Muscle of leg (tissue), 11 donors: ENCODE data around the gene STX18. TPM values are rescaled to one million over a fixed set of nuclear protein-coding genes. Genes with fewer than 3 reads are reported as not detected.
A peak's percentile ranks its signal among the peaks of the same experiment; 100 is the strongest.

ENCODE experiments used
- DNase-seq: peaks from one replicate; pipeline ENCODE4 v3.0.0; 2013
- H3K27ac ChIP-seq: one replicate; pipeline ENCODE4 v1.5.1; 2013; ENCODE audit warnings: mild to moderate bottlenecking, low read length, control low read depth
- H3K27me3 ChIP-seq: one replicate; pipeline ENCODE4 v1.6.1; 2013; ENCODE audit warnings: low read length; ENCODE audit not compliant: control insufficient read depth, insufficient read depth
- H3K36me3 ChIP-seq: one replicate; pipeline ENCODE4 v1.6.1; 2013; ENCODE audit warnings: low read length; ENCODE audit not compliant: control insufficient read depth, insufficient read depth
- H3K4me1 ChIP-seq: one replicate; pipeline ENCODE4 v1.6.1; 2013; ENCODE audit warnings: low read length; ENCODE audit not compliant: control insufficient read depth, insufficient read depth
- H3K4me3 ChIP-seq: one replicate; pipeline ENCODE4 v1.5.1; 2013; ENCODE audit warnings: low read length, control low read depth
- H3K9me3 ChIP-seq: replicated peaks from 2 replicates; pipeline ENCODE4 v1.6.1; 2013; ENCODE audit warnings: low read depth, low read length; ENCODE audit not compliant: control insufficient read depth
- WGBS: methylation state at CpG from one replicate; pipeline ENCODE4 v1.1.5; 2013; ENCODE audit warnings: missing lambda C conversion rate; ENCODE audit not compliant: insufficient coverage; 5-methylcytosine and 5-hydroxymethylcytosine counted together
- polyA plus RNA-seq, 8 donors: library from polyadenylated mRNA; unstranded; fragments of 120-200 nt; gene quantifications; one replicate each; pipeline versions ENCODE4 v1.2.1 to v1.2.3, GENCODE V29; 2013; ENCODE audit warnings: inconsistent platforms in 1 of 8, low replicate concordance in 1 of 8; ENCODE audit not compliant: insufficient read length in 8 of 8, insufficient read depth in 1 of 8
- total RNA-seq: library from RNA; stranded (reverse); fragments of 120-200 nt; gene quantifications from one replicate; pipeline ENCODE4 v1.2.4, GENCODE V29; 2013

Gene STX18
- total and polyA plus RNA-seq, 9 donors, result 22.4 to 30.9 (median 26.7) TPM

DNA sequence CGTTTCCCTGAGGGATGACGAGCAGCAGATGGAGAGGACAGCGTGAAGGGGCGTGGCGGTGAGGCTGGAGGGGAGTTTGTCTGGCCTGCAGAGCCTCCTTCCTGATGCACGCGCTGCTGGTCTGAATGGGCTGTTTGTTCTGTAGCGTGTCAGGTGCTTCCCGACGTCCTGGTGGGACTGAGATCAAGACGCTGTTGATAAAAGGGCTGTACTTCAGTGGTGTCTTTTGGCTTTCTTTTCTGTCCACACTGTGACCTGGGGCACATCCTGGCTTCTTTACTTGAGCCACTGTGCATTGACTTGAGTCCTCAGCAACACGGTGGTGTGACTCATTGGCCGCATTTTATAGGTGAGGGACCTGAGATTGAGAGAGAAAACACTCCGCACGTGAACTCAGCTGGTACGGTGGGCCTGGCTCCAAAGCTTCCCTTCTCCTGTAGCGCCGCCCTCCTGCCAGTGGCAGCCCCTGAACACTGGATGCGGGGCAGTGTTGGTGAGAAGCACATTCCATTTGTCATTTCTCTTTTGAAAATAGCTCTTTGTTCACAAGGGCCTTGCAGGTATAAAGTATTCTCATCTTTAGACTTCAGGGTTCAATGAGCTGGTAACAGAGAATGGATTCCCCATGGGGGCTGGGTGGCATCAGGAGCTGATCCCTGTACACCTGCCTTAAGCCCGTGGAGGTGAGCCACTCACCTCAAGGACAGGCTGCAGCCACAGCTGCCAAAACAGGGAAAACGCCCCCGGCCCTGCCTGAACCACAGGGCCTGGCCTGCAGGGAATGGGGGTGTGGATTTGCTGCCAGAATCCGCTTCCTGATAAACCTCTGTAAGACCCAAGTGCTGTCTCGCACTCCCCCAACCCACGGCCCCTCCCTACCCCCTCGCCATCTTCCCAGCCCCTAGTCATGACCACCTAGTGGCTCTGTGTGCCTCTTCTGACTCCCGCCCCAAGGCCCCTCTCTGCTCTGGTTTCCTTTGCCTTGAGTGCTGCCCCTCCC, 125.7 kb downstream of the STX18 start:
- no peak overlapping the region for H3K27ac ChIP-seq
- H3K4me3 ChIP-seq, result no peak overlapping the region
- H3K4me1 ChIP-seq, result peaks cover 8% of the 10 kb centered on the region
- WGBS, result 93% methylated on average over 20 of the region's 27 CpGs
- DNase-seq, result no peak
- no peaks in the 10 kb centered on the region for H3K27me3 ChIP-seq
- H3K36me3 ChIP-seq, result peaks cover 38% of the 10 kb centered on the region
- H3K9me3 ChIP-seq, result no peaks in the 10 kb centered on the region

DNA sequence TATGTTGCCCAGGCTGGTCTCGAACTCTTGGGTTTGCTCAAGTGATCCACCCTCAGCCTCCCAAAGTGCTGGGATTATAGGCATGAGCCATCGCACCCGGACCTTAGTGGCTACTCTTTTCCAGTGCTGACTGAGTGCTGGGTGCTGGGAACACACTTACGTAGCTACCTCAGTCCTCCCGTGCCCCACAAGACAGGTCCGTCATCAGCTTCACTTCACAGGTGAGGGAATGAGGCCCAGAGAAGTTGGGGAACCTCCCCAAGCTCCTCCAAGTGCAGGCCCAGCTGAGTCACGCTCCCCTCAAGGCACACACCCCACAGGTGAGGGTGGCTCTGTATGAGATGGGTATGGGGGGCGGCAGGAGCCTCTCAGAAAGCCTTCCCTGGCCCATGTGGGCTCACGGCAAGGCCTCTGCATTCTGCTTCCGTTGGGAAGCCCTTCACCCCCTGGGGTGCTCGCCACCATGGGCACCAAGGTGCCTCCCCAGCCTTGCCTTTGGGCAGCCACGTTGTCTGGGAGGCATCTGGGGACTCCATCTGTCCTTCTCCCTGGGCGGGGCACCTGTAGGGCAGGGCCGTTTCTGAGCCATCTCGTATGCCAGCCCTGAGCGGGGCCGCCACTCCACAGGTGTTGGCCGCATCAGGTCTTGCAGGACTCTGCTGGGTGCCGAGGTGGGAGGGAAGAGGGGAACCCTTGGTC, 126.6 kb downstream of the STX18 start:
- Histone ChIP-seq H3K4me3 (no peak overlapping the region), H3K36me3 (peaks cover 30% of the 10 kb centered on the region), H3K9me3 (no peaks in the 10 kb centered on the region), H3K4me1 (peaks cover 8% of the 10 kb centered on the region), H3K27ac (no peak overlapping the region), H3K27me3 (no peaks in the 10 kb centered on the region)
- WGBS, result 93% methylated on average over 15 of the region's 19 CpGs
- DNase-seq, result no peak

DNA sequence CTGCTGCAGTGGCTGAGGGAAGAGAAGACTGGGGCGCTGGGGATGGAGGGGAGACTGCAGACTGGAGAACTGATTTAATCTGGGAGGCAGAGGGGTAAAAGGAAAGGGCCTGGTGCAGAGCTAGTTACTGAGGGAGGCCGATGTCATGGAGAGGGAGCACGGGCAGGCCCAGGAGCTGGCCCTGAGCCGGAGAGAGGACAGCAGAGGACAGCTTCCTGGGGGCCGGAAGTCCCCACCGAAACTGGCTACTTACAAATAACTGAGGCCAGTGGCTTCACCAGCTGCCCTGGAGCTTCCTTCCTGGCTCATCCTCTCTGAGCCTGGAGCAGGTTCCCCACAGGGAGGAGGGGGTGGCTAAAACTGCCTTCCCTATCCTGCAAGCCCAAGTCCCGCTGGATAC, 128.0 kb downstream of the STX18 start:
- H3K4me3 ChIP-seq, result no peak overlapping the region
- 94% methylated on average over 6 of the region's 7 CpGs for WGBS
- no peaks in the 10 kb centered on the region for H3K9me3 ChIP-seq
- no peak for DNase-seq
- H3K27ac ChIP-seq, result no peak overlapping the region
- H3K36me3 ChIP-seq, result peaks cover 17% of the 10 kb centered on the region
- no peaks in the 10 kb centered on the region for H3K27me3 ChIP-seq
- peaks cover 8% of the 10 kb centered on the region for H3K4me1 ChIP-seq

DNA sequence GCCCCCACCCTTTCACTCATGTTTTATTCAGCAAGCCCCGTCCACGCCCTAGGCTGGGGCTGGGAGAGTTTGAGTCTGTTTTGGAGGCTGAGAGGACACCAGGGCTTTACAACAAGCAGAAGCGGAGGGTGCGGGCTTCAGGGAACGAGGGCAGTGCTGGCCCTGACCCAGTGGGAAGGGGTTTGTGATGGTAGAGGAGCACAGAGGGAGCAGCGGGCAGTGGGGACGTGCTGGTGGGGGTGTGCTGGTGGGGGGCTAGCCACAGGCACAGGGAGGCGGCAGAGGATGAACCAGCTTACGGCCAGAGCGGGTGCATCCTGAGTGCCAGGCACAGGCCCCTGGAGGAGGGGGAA, 128.5 kb downstream of the STX18 start:
- Histone ChIP-seq H3K27me3 (no peaks in the 10 kb centered on the region), H3K36me3 (peaks cover 14% of the 10 kb centered on the region), H3K27ac (no peak overlapping the region), H3K4me1 (peaks cover 8% of the 10 kb centered on the region), H3K4me3 (no peak overlapping the region), H3K9me3 (no peaks in the 10 kb centered on the region)
- 87% methylated on average over 8 of the region's 10 CpGs for WGBS
- no peak for DNase-seq

DNA sequence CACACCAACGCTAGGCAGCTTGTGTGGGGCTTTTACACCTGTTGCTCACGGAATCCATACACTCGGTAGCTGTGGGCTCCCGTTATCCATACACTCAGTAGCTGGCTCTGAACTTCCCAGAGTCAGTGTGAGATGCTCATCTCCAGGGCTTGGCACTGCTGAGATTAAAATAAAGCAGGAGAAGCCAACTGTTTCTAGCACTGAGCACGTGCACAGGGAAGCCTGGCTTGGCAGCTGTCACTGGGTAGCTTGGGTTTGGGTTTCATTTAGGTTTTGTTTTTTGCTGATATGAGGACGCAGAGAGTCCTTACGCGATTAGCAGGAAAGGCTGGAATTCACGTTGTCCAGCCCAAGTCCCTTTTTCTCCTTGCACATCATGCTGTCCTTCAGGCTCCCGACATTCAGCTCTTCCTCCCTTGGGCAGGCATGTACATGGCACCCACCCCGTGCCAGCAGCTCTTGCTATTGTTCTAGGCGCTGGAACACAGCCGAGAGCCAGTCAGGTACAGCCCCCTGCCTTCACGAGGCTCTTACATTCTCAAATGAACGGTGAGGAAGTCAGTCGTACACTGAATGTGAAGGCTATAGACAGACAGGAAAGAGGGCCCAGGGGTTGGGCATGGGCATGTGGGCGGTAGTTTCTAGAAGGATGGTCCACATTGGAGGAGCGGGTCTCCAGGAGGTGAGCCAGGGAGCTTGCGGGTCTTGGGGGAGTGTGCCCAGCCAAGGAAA, 129.0 kb downstream of the STX18 start:
- 77% methylated on average over 16 of the region's 19 CpGs for WGBS
- DNase-seq, result peak; percentile 43
- H3K27ac ChIP-seq, result peak overlapping the region; percentile 55
- H3K4me1 ChIP-seq, result peaks cover 8% of the 10 kb centered on the region
- no peak overlapping the region for H3K4me3 ChIP-seq
- H3K9me3 ChIP-seq, result no peaks in the 10 kb centered on the region
- H3K27me3 ChIP-seq, result no peaks in the 10 kb centered on the region
- H3K36me3 ChIP-seq, result peaks cover 11% of the 10 kb centered on the region

DNA sequence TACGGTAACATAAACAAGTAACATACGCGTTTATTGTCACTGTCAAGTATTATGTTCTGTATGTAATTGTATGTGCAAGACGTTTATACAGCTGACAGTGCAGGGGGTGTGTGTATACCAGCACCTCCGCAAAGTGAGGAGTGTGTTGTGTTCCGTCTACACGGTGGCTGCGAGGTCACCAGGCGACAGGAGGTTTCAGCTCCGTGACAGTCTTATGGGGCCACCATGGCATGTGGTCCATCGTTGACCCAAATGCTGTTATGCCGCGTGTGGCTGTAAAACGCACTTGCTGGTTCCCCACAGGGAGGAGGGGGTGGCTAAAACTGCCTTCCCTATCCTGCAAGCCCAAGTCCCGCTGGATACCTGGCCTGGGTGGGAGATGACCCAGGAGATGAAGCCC, 129.9 kb downstream of the STX18 start:
- Histone ChIP-seq H3K9me3 (no peaks in the 10 kb centered on the region), H3K4me1 (peaks cover 8% of the 10 kb centered on the region), H3K27me3 (peaks cover 6% of the 10 kb centered on the region), H3K27ac (no peak overlapping the region), H3K4me3 (no peak overlapping the region), H3K36me3 (peaks cover 9% of the 10 kb centered on the region)
- no peak for DNase-seq
- 81% methylated on average over 10 of the region's 15 CpGs for WGBS

DNA sequence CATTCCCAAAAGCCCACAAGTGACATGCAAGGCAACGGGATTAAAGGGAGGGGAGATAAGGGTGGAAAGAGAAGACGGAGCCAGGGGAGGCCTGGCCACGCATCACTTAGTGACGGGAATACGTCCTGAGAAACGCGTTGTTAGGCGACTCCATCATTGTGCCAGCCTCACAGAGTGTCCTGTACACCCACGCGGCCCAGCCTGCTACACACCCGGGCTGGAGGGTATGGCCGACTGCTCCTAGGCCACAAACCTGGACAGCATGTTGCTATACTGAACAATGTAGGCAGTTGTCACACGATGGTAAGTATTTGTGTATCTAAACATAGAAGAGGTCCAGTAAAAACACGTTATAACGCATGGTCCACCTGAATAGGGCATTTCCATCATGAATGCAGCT, 131.6 kb downstream of the STX18 start:
- H3K36me3 ChIP-seq, result peaks cover 2% of the 10 kb centered on the region
- no peak for DNase-seq
- H3K27me3 ChIP-seq, result peaks cover 14% of the 10 kb centered on the region
- 85% methylated on average over 14 of the region's 15 CpGs for WGBS
- H3K4me3 ChIP-seq, result no peak overlapping the region
- peaks cover 8% of the 10 kb centered on the region for H3K4me1 ChIP-seq
- H3K27ac ChIP-seq, result no peak overlapping the region
- no peaks in the 10 kb centered on the region for H3K9me3 ChIP-seq

DNA sequence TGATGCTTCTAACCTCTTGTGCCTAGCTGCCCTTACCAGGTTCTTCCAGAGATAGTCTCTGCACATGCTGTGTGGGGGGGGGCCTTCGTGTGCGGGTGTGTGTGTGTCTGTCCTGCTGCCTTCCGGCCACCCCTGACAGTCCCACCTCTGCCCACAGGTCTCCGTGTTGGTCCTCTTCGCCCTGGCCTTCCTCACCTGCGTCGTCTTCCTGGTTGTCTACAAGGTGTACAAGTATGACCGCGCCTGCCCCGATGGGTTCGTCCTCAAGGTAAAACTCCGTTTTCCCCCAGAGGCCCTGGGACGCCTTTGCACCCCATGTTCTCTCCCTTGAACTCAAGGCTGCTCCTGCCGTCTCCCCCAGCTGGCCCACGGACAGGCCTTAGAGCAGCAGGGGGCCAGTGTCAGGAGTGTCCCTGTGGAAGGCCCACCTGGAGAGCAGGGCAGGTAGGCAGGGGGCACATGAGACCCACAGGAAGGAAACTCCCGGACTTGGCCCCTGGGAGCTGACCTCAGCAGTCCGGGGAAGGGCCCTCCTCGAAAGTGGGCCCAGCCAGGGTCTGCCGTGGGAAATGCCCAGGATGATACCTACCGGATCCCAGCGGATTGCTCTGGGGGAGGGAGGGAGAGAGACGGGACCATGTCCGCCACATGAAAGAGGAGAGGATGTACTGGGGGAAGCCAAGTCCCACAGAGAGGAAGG, 132.3 kb downstream of the STX18 start:
- Histone ChIP-seq H3K4me1 (peaks cover 8% of the 10 kb centered on the region), H3K27ac (no peak overlapping the region), H3K27me3 (peaks cover 14% of the 10 kb centered on the region), H3K9me3 (no peaks in the 10 kb centered on the region), H3K4me3 (no peak overlapping the region), H3K36me3 (no peaks in the 10 kb centered on the region)
- 87% methylated on average over 17 of the region's 23 CpGs for WGBS
- no peak for DNase-seq

DNA sequence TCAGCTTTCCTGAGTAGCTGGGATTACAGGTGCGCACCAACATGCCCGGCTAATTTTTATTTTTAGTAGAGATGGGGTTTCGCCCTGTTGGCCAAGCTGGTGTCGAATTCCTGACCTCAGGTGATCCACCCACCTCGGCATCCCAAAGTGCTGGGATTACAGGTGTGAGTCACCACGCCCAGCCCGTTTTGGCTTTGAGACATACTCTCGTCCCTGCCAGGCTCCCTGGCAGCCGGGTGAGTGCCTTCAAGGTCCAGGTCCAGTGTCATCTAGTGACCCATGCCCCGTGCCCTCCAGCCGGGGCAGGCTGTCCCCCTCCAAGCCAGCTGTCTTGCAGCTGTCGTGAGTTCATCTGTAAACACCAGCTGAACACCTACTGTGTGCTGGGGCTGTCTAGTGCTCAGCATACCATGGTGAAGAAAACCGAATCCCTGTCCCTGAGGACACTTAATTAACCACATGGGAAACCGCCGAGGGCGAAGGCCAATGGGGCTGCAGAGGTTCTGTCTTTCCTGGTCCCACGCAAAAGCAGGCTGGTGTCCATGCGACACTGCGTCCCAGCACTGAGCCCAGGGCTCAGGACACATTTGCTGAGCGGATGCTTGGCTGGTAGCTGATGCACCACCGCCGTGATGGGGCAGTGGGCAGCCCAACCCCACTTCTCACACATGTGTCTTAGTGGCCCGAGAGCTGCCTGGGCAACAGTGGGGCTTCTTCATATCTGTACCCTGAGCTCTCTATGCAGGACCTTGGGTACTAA, 133.1 kb downstream of the STX18 start:
- Histone ChIP-seq H3K27me3 (peaks cover 18% of the 10 kb centered on the region), H3K27ac (no peak overlapping the region), H3K4me1 (peaks cover 8% of the 10 kb centered on the region), H3K36me3 (no peaks in the 10 kb centered on the region), H3K9me3 (no peaks in the 10 kb centered on the region), H3K4me3 (no peak overlapping the region)
- no peak for DNase-seq
- WGBS, result 70% methylated on average over 13 of the region's 23 CpGs
